ENCODE data around the gene LRP5.
A peak's percentile ranks its signal among the peaks of the same experiment; 100 is the strongest.
"Not testable (repeated sequence)": the region's sequence is repeated elsewhere in the genome, so short reads cannot be mapped to it uniquely, and the experiment has no call there.

The LRP5 gene

GRCh38 chr11:68432874-68433273 is 120.5 kb downstream of the LRP5 start:
- no peak for TF ChIP-seq CTCF (conservative IDR thresholded peaks at IDR 0.05; ENCODE audit: low read depth, low read length)
- no peak overlapping the region for H3K4me3 ChIP-seq (ENCODE audit: low read depth, low read length)
- DNase-seq (ENCODE audit: low read depth): no peak

- TF ChIP-seq CTCF (conservative IDR thresholded peaks at IDR 0.05; ENCODE audit: low read depth, low read length): no peak
- H3K4me3 ChIP-seq (ENCODE audit: low read depth, low read length): no peak overlapping the region
Measured at GRCh38 chr11:68433541-68433940, 121.2 kb downstream of the LRP5 start.

GRCh38 chr11:68434159-68434558 is 121.8 kb downstream of the LRP5 start:
- H3K4me3 ChIP-seq (ENCODE audit: low read depth, low read length); DNase-seq (ENCODE audit: low read depth): not testable (repeated sequence)

More at GRCh38 chr11:68433541-68433940, 121.2 kb downstream of the LRP5 start:
- no peak for DNase-seq (ENCODE audit: low read depth)

- no peak for DNase-seq (ENCODE audit: low read depth)
- H3K4me3 ChIP-seq (ENCODE audit: low read depth, low read length): no peak overlapping the region
- TF ChIP-seq CTCF (conservative IDR thresholded peaks at IDR 0.05; ENCODE audit: low read depth, low read length): no peak
Measured at GRCh38 chr11:68436162-68436888, 123.9 kb downstream of the LRP5 start.

GRCh38 chr11:68436985-68437926 is 124.9 kb downstream of the LRP5 start:
- H3K4me3 ChIP-seq (ENCODE audit: low read depth, low read length): no peak overlapping the region
- TF ChIP-seq CTCF (conservative IDR thresholded peaks at IDR 0.05; ENCODE audit: low read depth, low read length): no peak
- DNase-seq (ENCODE audit: low read depth): peak; percentile 73

GRCh38 chr11:68437927-68438657 is 125.7 kb downstream of the LRP5 start:
- no peak overlapping the region for H3K4me3 ChIP-seq (ENCODE audit: low read depth, low read length)
- no peak for DNase-seq (ENCODE audit: low read depth)
- no peak for TF ChIP-seq CTCF (conservative IDR thresholded peaks at IDR 0.05; ENCODE audit: low read depth, low read length)

Data from choroid plexus epithelial cell (primary cell).